Keratinocyte (primary cell): Measurements from ENCODE around the gene SPTBN5. TPM values are rescaled to one million over a fixed set of nuclear protein-coding genes. Genes with fewer than 3 reads are reported as not detected.

ENCODE experiments used
- DNase-seq: peaks from one replicate; pipeline ENCODE4 v3.0.0-alpha.2; 2011; ENCODE audit warnings: low read depth, missing footprints, low spot score
- FAIRE-seq: peaks from 2 replicates; lab custom pipeline; 2011; peaks lifted over from hg19 to GRCh38; lab: Jason Lieb, UNC
- H2AFZ ChIP-seq: 2 replicates; pipeline ENCODE4 v1.6.0; 2012; ENCODE audit warnings: low read length, control low read depth, inconsistent platforms; ENCODE audit not compliant: control insufficient read depth
- H3K27ac ChIP-seq: 2 replicates; pipeline ENCODE4 v1.5.1; 2011; ENCODE audit warnings: low read length; ENCODE audit not compliant: control insufficient read depth, insufficient read depth
- H3K27me3 ChIP-seq: 3 replicates; pipeline ENCODE4 v1.6.0; 2011; ENCODE audit warnings: low read length; ENCODE audit not compliant: control insufficient read depth, insufficient read depth; ENCODE audit errors: extremely low read depth
- H3K36me3 ChIP-seq, 2 experiments: 2 replicates in 1 of 2; 3 replicates in 1 of 2; pipeline ENCODE4 v1.5.1; 2011; ENCODE audit warnings: low read length in 2 of 2, mild to moderate bottlenecking in 1 of 2; ENCODE audit not compliant: control insufficient read depth in 2 of 2, insufficient read depth in 2 of 2; ENCODE audit errors: extremely low read depth in 1 of 2
- H3K4me1 ChIP-seq: 3 replicates; pipeline ENCODE4 v1.5.1; 2011; ENCODE audit warnings: low read length; ENCODE audit not compliant: control insufficient read depth, insufficient read depth; ENCODE audit errors: extremely low read depth
- H3K4me2 ChIP-seq: 3 replicates; pipeline ENCODE4 v1.6.0; 2011; ENCODE audit warnings: low read depth, low read length; ENCODE audit not compliant: control insufficient read depth, insufficient read depth; ENCODE audit errors: extremely low read depth
- H3K4me3 ChIP-seq, 3 experiments: fragments of 200-600 bp in 1 of 3; sonication (generic) in 1 of 3; 2 replicates in 2 of 3; 3 replicates in 1 of 3; pipeline ENCODE4 v1.5.1; 2011 to 2016; ENCODE audit warnings: low read length in 3 of 3, mild to moderate bottlenecking in 3 of 3, control low read depth in 2 of 3, inconsistent platforms in 1 of 3, low read depth in 1 of 3, mixed read lengths in 1 of 3, mixed run types in 1 of 3, moderate library complexity in 1 of 3; ENCODE audit not compliant: control insufficient read depth in 2 of 3, insufficient read depth in 2 of 3; ENCODE audit errors: extremely low read depth in 1 of 3
- H3K79me2 ChIP-seq: 2 replicates; pipeline ENCODE4 v1.6.0; 2012; ENCODE audit warnings: low read length; ENCODE audit not compliant: control insufficient read depth, insufficient read depth
- H3K9ac ChIP-seq: 3 replicates; pipeline ENCODE4 v1.6.0; 2011; ENCODE audit warnings: low read length; ENCODE audit not compliant: control insufficient read depth, insufficient read depth; ENCODE audit errors: extremely low read depth
- H3K9me1 ChIP-seq: 3 replicates; pipeline ENCODE4 v1.6.0; 2011; ENCODE audit warnings: low read length; ENCODE audit not compliant: control insufficient read depth, insufficient read depth; ENCODE audit errors: extremely low read depth
- H3K9me3 ChIP-seq: 2 replicates; pipeline ENCODE4 v1.5.1; 2012; ENCODE audit warnings: low read depth, low read length; ENCODE audit not compliant: control insufficient read depth
- H4K20me1 ChIP-seq: 3 replicates; pipeline ENCODE4 v1.6.0; 2011; ENCODE audit warnings: low read length; ENCODE audit not compliant: control insufficient read depth, insufficient read depth; ENCODE audit errors: extremely low read depth
- EZH2 ChIP-seq: IDR thresholded peaks from one replicate; pipeline ENCODE4 v1.6.1; 2012; ENCODE audit warnings: inconsistent platforms, mild to moderate bottlenecking, low read length, moderate library complexity
- dilution Hi-C: fragments of 300-500 bp; cut with MboI; formaldehyde crosslinking; loops from one replicate; pipeline ENCODE4 v1.7.0; 2020; ENCODE audit warnings: low sequenced_read_pairs; ENCODE audit not compliant: extremely low pct_ligation_motif_present
- polyA plus RNA-seq, 5 experiments: library from polyadenylated mRNA; depleted of rRNA in 3 of 5; stranded (reverse) in 3 of 5; stranded (forward) in 1 of 5; unstranded in 1 of 5; fragments of >200 nt; gene quantifications; 1 replicate in 1 of 5; 2 replicates in 3 of 5; 3 replicates in 1 of 5; pipeline versions ENCODE4 v1.2.1 to v1.2.3, GENCODE V29; 2011 to 2012; ENCODE audit warnings: missing spikeins in 2 of 5, low read depth in 1 of 5, low replicate concordance in 1 of 5
- TF ChIP-seq, protein P1 (sequence below), 3 experiments: IDR thresholded peaks in 1 of 3; conservative IDR thresholded peaks in 1 of 3; optimal IDR thresholded peaks in 1 of 3; 2 replicates in 2 of 3; 3 replicates in 1 of 3; pipeline versions ENCODE3 to v1.5.1; 2011; ENCODE audit warnings: low read length in 3 of 3, mild to moderate bottlenecking in 3 of 3, moderate library complexity in 2 of 3, control low read depth in 1 of 3, inconsistent platforms in 1 of 3; ENCODE audit not compliant: insufficient read depth in 2 of 3; ENCODE audit errors: extremely low read depth in 1 of 3

The SPTBN5 gene
- polyA plus RNA-seq, 1 donor (not counting 4 experiments of a cell fraction or from before 2014, with no cell fraction given): 0.66 TPM

DNA sequence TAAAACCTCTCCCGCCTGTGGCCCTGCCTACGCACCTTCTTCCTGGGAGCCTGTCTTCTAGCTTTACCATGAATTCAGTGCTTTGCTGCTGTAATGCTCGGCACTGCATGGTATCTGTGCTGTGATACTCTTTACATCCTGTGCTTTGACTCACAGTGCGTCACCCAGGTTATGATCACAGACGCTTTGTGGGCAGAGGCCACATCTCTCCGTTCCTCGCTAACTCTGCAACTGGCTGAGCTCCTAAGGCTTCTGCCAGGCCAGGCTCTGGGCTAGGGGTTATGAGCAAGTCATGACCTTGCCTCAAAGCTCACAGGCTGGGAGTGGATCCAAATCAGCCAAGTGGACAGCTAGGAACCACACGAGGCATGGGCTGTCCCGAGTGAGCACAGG is 23.2 kb downstream of the SPTBN5 start:
- DNase-seq (peak; percentile 54), FAIRE-seq (peak; percentile 87)
- Histone ChIP-seq H3K4me2 (no peak overlapping the region), H3K9me3 (no peaks in the 10 kb centered on the region), H4K20me1 (no peaks in the 10 kb centered on the region), H3K9me1 (no peaks in the 10 kb centered on the region), H3K4me1 (peaks cover 20% of the 10 kb centered on the region), H3K79me2 (no peaks in the 10 kb centered on the region), H2AFZ (no peak overlapping the region), H3K27me3 (peaks cover 10% of the 10 kb centered on the region), H3K9ac (no peak overlapping the region), H3K4me3 (no peak overlapping the region), H3K27ac (no peak overlapping the region), H3K36me3 (no peaks in the 10 kb centered on the region)
- dilution Hi-C loops: no loop called here
- TF ChIP-seq, protein P1, sequence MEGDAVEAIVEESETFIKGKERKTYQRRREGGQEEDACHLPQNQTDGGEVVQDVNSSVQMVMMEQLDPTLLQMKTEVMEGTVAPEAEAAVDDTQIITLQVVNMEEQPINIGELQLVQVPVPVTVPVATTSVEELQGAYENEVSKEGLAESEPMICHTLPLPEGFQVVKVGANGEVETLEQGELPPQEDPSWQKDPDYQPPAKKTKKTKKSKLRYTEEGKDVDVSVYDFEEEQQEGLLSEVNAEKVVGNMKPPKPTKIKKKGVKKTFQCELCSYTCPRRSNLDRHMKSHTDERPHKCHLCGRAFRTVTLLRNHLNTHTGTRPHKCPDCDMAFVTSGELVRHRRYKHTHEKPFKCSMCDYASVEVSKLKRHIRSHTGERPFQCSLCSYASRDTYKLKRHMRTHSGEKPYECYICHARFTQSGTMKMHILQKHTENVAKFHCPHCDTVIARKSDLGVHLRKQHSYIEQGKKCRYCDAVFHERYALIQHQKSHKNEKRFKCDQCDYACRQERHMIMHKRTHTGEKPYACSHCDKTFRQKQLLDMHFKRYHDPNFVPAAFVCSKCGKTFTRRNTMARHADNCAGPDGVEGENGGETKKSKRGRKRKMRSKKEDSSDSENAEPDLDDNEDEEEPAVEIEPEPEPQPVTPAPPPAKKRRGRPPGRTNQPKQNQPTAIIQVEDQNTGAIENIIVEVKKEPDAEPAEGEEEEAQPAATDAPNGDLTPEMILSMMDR (optimal IDR thresholded peaks at IDR 0.05 in 1 of 3, IDR thresholded peaks at IDR 0.05 in 1 of 3, conservative IDR thresholded peaks at IDR 0.05 in 1 of 3; ENCODE audit: extremely low read depth in 1 of 3, insufficient read depth in 2 of 3, low read length in 3 of 3): no peak
- TF ChIP-seq EZH2: no peak

DNA sequence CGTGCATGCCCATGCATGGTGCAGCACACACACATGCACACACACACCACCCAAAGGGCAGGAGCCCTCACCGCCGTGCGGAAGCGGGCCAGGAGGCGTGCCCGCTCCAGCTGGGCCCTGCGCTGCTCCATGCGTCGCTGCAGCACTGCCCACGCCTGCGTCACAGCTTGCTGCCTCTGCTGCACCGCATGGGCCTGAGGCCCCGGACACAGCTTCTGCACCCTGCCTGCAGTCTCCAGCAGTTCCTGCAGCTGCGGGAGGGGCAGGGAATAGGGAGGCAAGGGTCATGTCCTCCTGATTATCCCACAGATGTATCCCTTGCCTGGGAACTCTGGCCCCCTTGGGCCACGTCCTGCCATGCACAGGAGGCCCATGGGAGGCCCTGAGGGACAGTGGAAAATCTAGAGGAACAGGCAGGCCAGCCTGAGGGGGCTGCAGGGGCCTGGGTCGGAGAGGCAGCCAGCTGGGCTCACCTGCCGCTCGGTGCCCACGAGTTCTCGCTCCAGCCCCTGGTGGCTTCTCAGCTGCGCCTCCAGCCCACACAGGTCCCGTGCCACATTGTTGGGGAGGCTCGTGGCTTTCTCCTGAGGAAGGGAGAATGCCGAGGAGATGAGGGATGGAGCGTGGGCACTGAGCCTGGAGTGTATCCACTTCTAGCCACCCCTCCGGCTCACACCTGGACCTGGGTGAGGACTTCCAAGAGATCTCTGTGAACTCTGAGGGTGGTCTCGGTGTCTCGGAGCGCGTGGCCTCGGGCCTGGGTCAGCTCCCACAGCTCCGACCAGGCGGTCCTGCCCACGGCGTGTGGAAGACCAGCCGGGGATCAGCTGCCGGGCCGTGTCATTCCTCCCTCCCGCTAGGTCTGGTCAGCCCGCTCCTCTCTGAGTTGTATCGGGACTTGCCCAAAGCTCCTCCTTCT is 23.8 kb downstream of the SPTBN5 start:
- Histone ChIP-seq H4K20me1 (no peaks in the 10 kb centered on the region), H3K4me2 (no peak overlapping the region), H3K4me3 (no peak overlapping the region), H3K9me1 (no peaks in the 10 kb centered on the region), H2AFZ (no peak overlapping the region), H3K79me2 (no peaks in the 10 kb centered on the region), H3K9ac (no peak overlapping the region), H3K27me3 (peaks cover 8% of the 10 kb centered on the region), H3K9me3 (no peaks in the 10 kb centered on the region), H3K36me3 (no peaks in the 10 kb centered on the region), H3K4me1 (peaks cover 20% of the 10 kb centered on the region), H3K27ac (no peak overlapping the region)
- no peak for DNase-seq
- peak; percentile 62 for FAIRE-seq
- dilution Hi-C loops: no loop called here
- TF ChIP-seq EZH2: no peak
- TF ChIP-seq, protein P1 (optimal IDR thresholded peaks at IDR 0.05 in 1 of 3, IDR thresholded peaks at IDR 0.05 in 1 of 3, conservative IDR thresholded peaks at IDR 0.05 in 1 of 3; ENCODE audit: extremely low read depth in 1 of 3, insufficient read depth in 2 of 3, low read length in 3 of 3): no peak
